Measurements from ENCODE around the gene HDAC11. TPM values are rescaled to one million over a fixed set of nuclear protein-coding genes. Genes with fewer than 3 reads are reported as not detected.
A peak's percentile ranks its signal among the peaks of the same experiment; 100 is the strongest.

Gene HDAC11
- total and polyA plus RNA-seq, 4 donors, result 2.5 to 9.0 (median 3.2) TPM

DNA sequence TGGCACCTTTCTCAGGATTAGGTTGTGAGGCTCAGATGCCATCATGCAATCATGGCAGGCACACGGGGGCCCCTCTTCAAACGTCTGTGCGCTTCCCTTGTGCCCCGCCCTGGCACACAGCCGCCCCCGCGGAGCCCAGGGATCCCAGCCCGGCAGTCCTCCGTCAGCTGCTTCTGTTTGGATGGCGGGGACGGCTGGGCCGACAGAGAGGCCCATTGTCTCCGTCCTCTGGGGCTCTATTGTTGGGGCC lies 849 bp upstream of the HDAC11 start:
- WGBS, result 25% methylated on average over 13 of the region's 13 CpGs
- no peaks in the 10 kb centered on the region for H3K27me3 ChIP-seq (ENCODE audit: control insufficient read depth in 4 of 4, insufficient read depth in 4 of 4, low read length in 3 of 4)

DNA sequence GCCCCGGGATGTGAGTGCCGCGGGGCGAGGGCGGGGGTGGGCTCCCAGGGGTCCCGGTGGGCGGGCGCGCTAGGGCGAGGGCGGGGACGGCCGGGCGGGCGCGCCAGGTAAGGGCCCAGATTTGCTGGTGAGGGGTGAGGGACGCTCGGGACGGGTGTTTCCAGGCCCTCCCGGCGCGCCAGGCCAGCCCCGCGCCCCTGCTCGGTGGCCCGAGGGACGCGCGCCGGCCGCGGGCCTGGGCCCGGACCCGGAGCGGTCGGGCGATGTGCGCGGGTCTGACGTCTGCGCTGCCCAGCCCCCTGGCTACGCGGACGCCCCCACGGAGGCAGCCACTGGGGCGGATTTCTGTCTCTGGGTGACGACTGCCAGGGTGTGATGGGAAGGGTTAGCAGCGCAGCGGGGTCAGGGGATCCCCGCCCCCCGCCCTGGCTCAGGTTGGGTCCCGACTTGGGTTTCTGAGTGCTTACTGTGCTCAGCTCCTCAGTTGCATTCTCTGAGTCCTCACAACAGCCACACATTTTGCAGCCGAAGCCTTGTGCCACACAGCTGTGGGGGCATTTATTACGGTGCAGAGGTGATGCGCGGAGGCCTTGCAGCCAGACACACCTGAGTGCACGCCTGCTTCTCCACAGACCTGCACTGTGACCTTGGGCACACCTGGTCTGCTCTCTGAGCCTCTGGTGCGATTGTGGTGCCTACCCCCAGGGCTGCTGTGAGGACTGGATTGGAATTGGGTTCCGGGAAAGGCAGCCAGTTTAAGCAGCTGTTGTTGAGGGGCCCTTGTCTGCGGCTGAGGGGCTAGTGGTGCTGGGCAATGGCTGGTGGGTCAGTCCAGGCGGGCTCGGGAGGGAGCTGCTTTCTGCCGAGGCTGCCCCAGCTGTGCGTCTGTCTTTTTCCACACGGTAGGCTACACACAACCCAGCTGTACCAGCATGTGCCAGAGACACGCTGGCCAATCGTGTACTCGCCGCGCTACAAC lies 523 bp downstream of the HDAC11 start:
- H3K4me1 ChIP-seq (ENCODE audit: control insufficient read depth in 4 of 4, insufficient read depth in 4 of 4, low read length in 3 of 4), result peaks cover 8 to 22% (median 14%) of the 10 kb centered on the region in 4 donors
- H3K4me3 ChIP-seq (ENCODE audit: low read depth in 1 of 3, low read length in 3 of 3), result peak overlapping the region in 2 of 3 donors; percentile 47 to 77
- no peak overlapping the region for H3K27ac ChIP-seq (ENCODE audit: low read depth in 1 of 2, low read length in 2 of 2)
- H3K36me3 ChIP-seq (ENCODE audit: control insufficient read depth in 4 of 4, insufficient read depth in 3 of 4, low read depth in 1 of 4, low read length in 3 of 4), result no peaks in the 10 kb centered on the region
- 24% methylated on average over 70 of the region's 70 CpGs for WGBS
- no peak overlapping the region for H3K9ac ChIP-seq (ENCODE audit: low read depth in 1 of 2, low read length in 2 of 2)
- H3K27me3 ChIP-seq (ENCODE audit: control insufficient read depth in 4 of 4, insufficient read depth in 4 of 4, low read length in 3 of 4), result no peaks in the 10 kb centered on the region
- no peak for DNase-seq (ENCODE audit: low spot score)
- no peaks in the 10 kb centered on the region for H3K9me3 ChIP-seq (ENCODE audit: control insufficient read depth in 4 of 4, low read length in 3 of 4)
- TF ChIP-seq JUND (IDR thresholded peaks at IDR 0.05) (no peak), NR2F2 (IDR thresholded peaks at IDR 0.05) (no peak), RAD21 (IDR thresholded peaks at IDR 0.05) (no peak), HNF4A (conservative IDR thresholded peaks at IDR 0.05) (no peak), EGR1 (IDR thresholded peaks at IDR 0.05; ENCODE audit: low read depth in 2 of 2) (no peak), HNF4G (IDR thresholded peaks at IDR 0.05) (no peak), YY1 (IDR thresholded peaks at IDR 0.05) (no peak), FOXA2 (IDR thresholded peaks at IDR 0.05) (no peak), RXRA (IDR thresholded peaks at IDR 0.05) (no peak), FOXA1 (IDR thresholded peaks at IDR 0.05) (no peak), GABPA (IDR thresholded peaks at IDR 0.05 in 1 of 2, conservative IDR thresholded peaks at IDR 0.05 in 1 of 2) (no peak)
- TF ChIP-seq, protein P1, sequence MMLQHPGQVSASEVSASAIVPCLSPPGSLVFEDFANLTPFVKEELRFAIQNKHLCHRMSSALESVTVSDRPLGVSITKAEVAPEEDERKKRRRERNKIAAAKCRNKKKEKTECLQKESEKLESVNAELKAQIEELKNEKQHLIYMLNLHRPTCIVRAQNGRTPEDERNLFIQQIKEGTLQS (IDR thresholded peaks at IDR 0.05), result no peak
- TF ChIP-seq, protein P2, sequence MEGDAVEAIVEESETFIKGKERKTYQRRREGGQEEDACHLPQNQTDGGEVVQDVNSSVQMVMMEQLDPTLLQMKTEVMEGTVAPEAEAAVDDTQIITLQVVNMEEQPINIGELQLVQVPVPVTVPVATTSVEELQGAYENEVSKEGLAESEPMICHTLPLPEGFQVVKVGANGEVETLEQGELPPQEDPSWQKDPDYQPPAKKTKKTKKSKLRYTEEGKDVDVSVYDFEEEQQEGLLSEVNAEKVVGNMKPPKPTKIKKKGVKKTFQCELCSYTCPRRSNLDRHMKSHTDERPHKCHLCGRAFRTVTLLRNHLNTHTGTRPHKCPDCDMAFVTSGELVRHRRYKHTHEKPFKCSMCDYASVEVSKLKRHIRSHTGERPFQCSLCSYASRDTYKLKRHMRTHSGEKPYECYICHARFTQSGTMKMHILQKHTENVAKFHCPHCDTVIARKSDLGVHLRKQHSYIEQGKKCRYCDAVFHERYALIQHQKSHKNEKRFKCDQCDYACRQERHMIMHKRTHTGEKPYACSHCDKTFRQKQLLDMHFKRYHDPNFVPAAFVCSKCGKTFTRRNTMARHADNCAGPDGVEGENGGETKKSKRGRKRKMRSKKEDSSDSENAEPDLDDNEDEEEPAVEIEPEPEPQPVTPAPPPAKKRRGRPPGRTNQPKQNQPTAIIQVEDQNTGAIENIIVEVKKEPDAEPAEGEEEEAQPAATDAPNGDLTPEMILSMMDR (IDR thresholded peaks at IDR 0.05; ENCODE audit: low read depth, low read length, missing input control), result no peak
- TF ChIP-seq, protein P3, sequence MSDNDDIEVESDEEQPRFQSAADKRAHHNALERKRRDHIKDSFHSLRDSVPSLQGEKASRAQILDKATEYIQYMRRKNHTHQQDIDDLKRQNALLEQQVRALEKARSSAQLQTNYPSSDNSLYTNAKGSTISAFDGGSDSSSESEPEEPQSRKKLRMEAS (IDR thresholded peaks at IDR 0.05), result no peak
- TF ChIP-seq, protein P4, sequence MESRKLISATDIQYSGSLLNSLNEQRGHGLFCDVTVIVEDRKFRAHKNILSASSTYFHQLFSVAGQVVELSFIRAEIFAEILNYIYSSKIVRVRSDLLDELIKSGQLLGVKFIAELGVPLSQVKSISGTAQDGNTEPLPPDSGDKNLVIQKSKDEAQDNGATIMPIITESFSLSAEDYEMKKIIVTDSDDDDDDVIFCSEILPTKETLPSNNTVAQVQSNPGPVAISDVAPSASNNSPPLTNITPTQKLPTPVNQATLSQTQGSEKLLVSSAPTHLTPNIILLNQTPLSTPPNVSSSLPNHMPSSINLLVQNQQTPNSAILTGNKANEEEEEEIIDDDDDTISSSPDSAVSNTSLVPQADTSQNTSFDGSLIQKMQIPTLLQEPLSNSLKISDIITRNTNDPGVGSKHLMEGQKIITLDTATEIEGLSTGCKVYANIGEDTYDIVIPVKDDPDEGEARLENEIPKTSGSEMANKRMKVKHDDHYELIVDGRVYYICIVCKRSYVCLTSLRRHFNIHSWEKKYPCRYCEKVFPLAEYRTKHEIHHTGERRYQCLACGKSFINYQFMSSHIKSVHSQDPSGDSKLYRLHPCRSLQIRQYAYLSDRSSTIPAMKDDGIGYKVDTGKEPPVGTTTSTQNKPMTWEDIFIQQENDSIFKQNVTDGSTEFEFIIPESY (IDR thresholded peaks at IDR 0.05), result no peak

More for the DNA sequence above, 849 bp upstream of the HDAC11 start:
- Histone ChIP-seq H3K9me3 (ENCODE audit: control insufficient read depth in 4 of 4, low read length in 3 of 4) (no peaks in the 10 kb centered on the region), H3K36me3 (ENCODE audit: control insufficient read depth in 4 of 4, insufficient read depth in 3 of 4, low read depth in 1 of 4, low read length in 3 of 4) (no peaks in the 10 kb centered on the region), H3K4me1 (ENCODE audit: control insufficient read depth in 4 of 4, insufficient read depth in 4 of 4, low read length in 3 of 4) (peaks cover under 1 to 9% (median 6%) of the 10 kb centered on the region in 4 donors), H3K27ac (ENCODE audit: low read depth in 1 of 2, low read length in 2 of 2) (peak overlapping the region; percentile 45 to 81), H3K9ac (ENCODE audit: low read depth in 1 of 2, low read length in 2 of 2) (peak overlapping the region; percentile 80 to 89), H3K4me3 (ENCODE audit: low read depth in 1 of 3, low read length in 3 of 3) (peak overlapping the region; percentile 77 to 88 (median 83))
- TF ChIP-seq, protein P4 (IDR thresholded peaks at IDR 0.05), result no peak
- TF ChIP-seq RXRA (IDR thresholded peaks at IDR 0.05), result no peak
- no peak for TF ChIP-seq NR2F2 (IDR thresholded peaks at IDR 0.05)
- TF ChIP-seq RAD21 (IDR thresholded peaks at IDR 0.05), result no peak
- TF ChIP-seq, protein P3 (IDR thresholded peaks at IDR 0.05), result no peak
- no peak for TF ChIP-seq EGR1 (IDR thresholded peaks at IDR 0.05; ENCODE audit: low read depth in 2 of 2)
- TF ChIP-seq HNF4A (conservative IDR thresholded peaks at IDR 0.05), result no peak
- TF ChIP-seq YY1 (IDR thresholded peaks at IDR 0.05), result no peak
- no peak for TF ChIP-seq JUND (IDR thresholded peaks at IDR 0.05)
- TF ChIP-seq GABPA (IDR thresholded peaks at IDR 0.05 in 1 of 2, conservative IDR thresholded peaks at IDR 0.05 in 1 of 2), result no peak
- TF ChIP-seq, protein P1 (IDR thresholded peaks at IDR 0.05), result no peak
- TF ChIP-seq FOXA2 (IDR thresholded peaks at IDR 0.05), result no peak
- TF ChIP-seq, protein P2 (IDR thresholded peaks at IDR 0.05; ENCODE audit: low read depth, low read length, missing input control), result no peak
- DNase-seq (ENCODE audit: low spot score), result no peak
